ENCODE data around the gene CCDC54. TPM values are rescaled to one million over a fixed set of nuclear protein-coding genes. Genes with fewer than 3 reads are reported as not detected.

The CCDC54 gene
- total and polyA plus RNA-seq, 2 of the 8 experiments (the other 6 are each of a cell fraction or from before 2014, with no cell fraction given) = not detected

- WGBS, 2 experiments (ENCODE audit: extremely low coverage in 1 of 2, insufficient coverage in 1 of 2, insufficient read length in 1 of 2, insufficient replicate concordance in 2 of 2, low coverage in 1 of 2, low lambda C conversion rate in 2 of 2, missing lambda C conversion rate in 1 of 2) = 86% methylated on average over 4 of the region's 4 CpGs; no CpG with 5 or more reads in 1 of the 2 experiments
- H2BK15ac ChIP-seq (ENCODE audit: low read length) = no peak overlapping the region
- CTCF ChIA-PET (ENCODE audit: partially characterized antibody) = no interaction called here
Measured at GRCh38 chr3:107365051-107365450, 12.2 kb upstream of the CCDC54 start.

More at GRCh38 chr3:107365051-107365450, 12.2 kb upstream of the CCDC54 start:
- POLR2A ChIA-PET (ENCODE audit: partially characterized antibody) = no interaction called here
- no peaks in the 10 kb centered on the region for H3K79me1 ChIP-seq (ENCODE audit: low read depth, low read length)
- no peak overlapping the region for H4K5ac ChIP-seq (ENCODE audit: insufficient read length, low read depth, low read length)
- H2BK20ac ChIP-seq (ENCODE audit: low read length) = no peak overlapping the region
- no peak overlapping the region for H4K8ac ChIP-seq (ENCODE audit: extremely low read depth, insufficient read depth, low read length)
- H2BK12ac ChIP-seq (ENCODE audit: low read depth, low read length) = no peak overlapping the region
- FAIRE-seq (no peak), DNase-seq (ENCODE audit: low read depth in 1 of 2, low spot score in 2 of 2) (no peak)
- no peaks in the 10 kb centered on the region for H3K27me3 ChIP-seq (replicated peaks in 1 of 4; ENCODE audit: control insufficient read depth in 3 of 4, extremely low read depth in 1 of 4, insufficient read depth in 3 of 4, low read length in 3 of 4)
- H3K4ac ChIP-seq (replicated peaks; ENCODE audit: insufficient read length, low read depth, low read length) = no peak overlapping the region
- H2BK5ac ChIP-seq (ENCODE audit: low read depth, low read length) = no peak overlapping the region
- H2BK120ac ChIP-seq (replicated peaks; ENCODE audit: low read depth, low read length) = no peak overlapping the region
- H3K14ac ChIP-seq (ENCODE audit: insufficient read length) = no peak overlapping the region
- no peak overlapping the region for H3K23ac ChIP-seq (ENCODE audit: insufficient read length)
- H3K18ac ChIP-seq (ENCODE audit: extremely low read depth, low read length) = no peak overlapping the region
- no peak overlapping the region for H3K4me2 ChIP-seq (ENCODE audit: insufficient read depth in 1 of 2, low read depth in 2 of 2, low read length in 2 of 2)
- no peaks in the 10 kb centered on the region for H4K20me1 ChIP-seq (replicated peaks in 1 of 2; ENCODE audit: control insufficient read depth in 1 of 2, insufficient read depth in 2 of 2, low read length in 2 of 2)
- no peak overlapping the region for H3K56ac ChIP-seq (replicated peaks; ENCODE audit: insufficient read length, low read depth, low read length)
- peaks cover 0 to 2% of the 10 kb centered on the region in 2 experiments; a peak in 2 of 4 replicates for H3K9me3 ChIP-seq (ENCODE audit: insufficient read depth in 2 of 2, low read depth in 1 of 2, low read length in 1 of 2)
- H3K27ac ChIP-seq (ENCODE audit: low read depth, low read length) = no peak overlapping the region
- no peak overlapping the region for H3K9ac ChIP-seq (replicated peaks in 1 of 4; ENCODE audit: extremely low read depth in 1 of 4, low read depth in 3 of 4, low read length in 3 of 4)
- H2AK5ac ChIP-seq (ENCODE audit: low read depth, low read length) = no peak overlapping the region
- H2AFZ ChIP-seq (ENCODE audit: low read length) = no peak overlapping the region
- H3K4me3 ChIP-seq (ENCODE audit: extremely low read depth in 1 of 4, insufficient read depth in 2 of 4, low read depth in 3 of 4, low read length in 4 of 4) = no peak overlapping the region
- H3K36me3 ChIP-seq (ENCODE audit: control insufficient read depth in 2 of 4, insufficient read depth in 4 of 4, low read length in 3 of 4) = no peaks in the 10 kb centered on the region
- H4K91ac ChIP-seq (replicated peaks; ENCODE audit: insufficient read length, low read length) = no peak overlapping the region
- no peaks in the 10 kb centered on the region for H3K23me2 ChIP-seq (ENCODE audit: low read depth, low read length)
- no peaks in the 10 kb centered on the region for H3K79me2 ChIP-seq (ENCODE audit: control insufficient read depth in 1 of 2, insufficient read depth in 2 of 2, low read length in 2 of 2)
- H3K4me1 ChIP-seq (replicated peaks in 1 of 4; ENCODE audit: control insufficient read depth in 3 of 4, insufficient read depth in 4 of 4, low read length in 3 of 4) = peaks cover 0 to 6% (median 3%) of the 10 kb centered on the region in 4 experiments; a peak in 3 of 7 replicates
- TF ChIP-seq CREB1 (IDR thresholded peaks at IDR 0.05) = no peak
- TF ChIP-seq USF2 (IDR thresholded peaks at IDR 0.05; ENCODE audit: low read length) = no peak
- TF ChIP-seq BACH1 (IDR thresholded peaks at IDR 0.05; ENCODE audit: low read length) = no peak
- no peak for TF ChIP-seq ATF3 (IDR thresholded peaks at IDR 0.05; ENCODE audit: insufficient read depth, low read depth, low read length)
- no peak for TF ChIP-seq TAF1 (IDR thresholded peaks at IDR 0.05; ENCODE audit: low read depth, low read length)
- no peak for TF ChIP-seq CBX8 (IDR thresholded peaks at IDR 0.05; ENCODE audit: borderline replicate concordance, low read depth, low read length)
- no peak for TF ChIP-seq ATF2 (IDR thresholded peaks at IDR 0.05; ENCODE audit: low read length)
